ENCODE data around the gene GATA2.

DNA sequence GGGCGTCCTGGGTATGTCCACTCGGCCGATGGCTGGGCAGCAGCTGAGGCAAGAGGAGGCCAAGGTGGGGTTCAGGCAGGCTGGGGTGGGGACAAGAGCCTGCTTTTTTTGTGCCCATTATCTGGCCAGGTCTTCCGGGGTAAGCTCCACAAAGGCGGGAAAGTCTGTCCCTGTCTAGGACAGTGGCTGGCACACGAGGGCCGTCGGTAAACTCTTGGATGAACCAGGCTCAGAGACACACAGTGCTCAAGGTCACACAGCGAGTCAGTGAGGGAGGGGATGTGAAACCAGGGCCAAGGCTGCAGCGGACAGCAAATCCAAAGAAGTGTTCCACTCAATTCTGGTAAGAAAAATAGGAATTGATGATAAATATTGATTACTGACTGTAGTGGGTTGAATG is 29.2 kb downstream of the GATA2 start:
- no peak for TF ChIP-seq POLR2AphosphoS5 (IDR thresholded peaks at IDR 0.05; ENCODE audit: low read depth, low read length)
- TF ChIP-seq POLR2A (IDR thresholded peaks at IDR 0.05; ENCODE audit: low read depth, low read length) = no peak
- TF ChIP-seq TAF1 (IDR thresholded peaks at IDR 0.05; ENCODE audit: low read depth, low read length) = no peak
- no peak for TF ChIP-seq SPI1 (IDR thresholded peaks at IDR 0.05; ENCODE audit: low read depth, low read length)

Measured in GM12891 (cell line).